Smooth muscle cell (in vitro differentiated cells): Measurements from ENCODE around the gene CROCC. TPM values are rescaled to one million over a fixed set of nuclear protein-coding genes. Genes with fewer than 3 reads are reported as not detected.

ENCODE experiments used
- DNase-seq: peaks from one replicate; lab custom pipeline; 2025; ENCODE audit not compliant: unreplicated experiment; lab: John Stamatoyannopoulos, UW
- H2AFZ ChIP-seq: fragments of 200-600 bp; sonication (generic); 2 replicates; pipeline ENCODE4 v1.6.0; 2016; ENCODE audit warnings: antibody characterized with exemption, low read depth, mild to moderate bottlenecking
- H3F3A ChIP-seq: fragments of 200-600 bp; sonication (generic); 2 replicates; pipeline ENCODE4 v1.6.0; 2017; ENCODE audit warnings: antibody characterized with exemption, low read depth
- H3K27ac ChIP-seq: fragments of 200-600 bp; sonication (generic); 2 replicates; pipeline ENCODE4 v1.5.1; 2016; ENCODE audit warnings: low read depth, mild to moderate bottlenecking
- H3K27me3 ChIP-seq: fragments of 200-600 bp; sonication (generic); 2 replicates; pipeline ENCODE4 v1.6.1; 2016; ENCODE audit warnings: low read depth, mild to moderate bottlenecking
- H3K36me3 ChIP-seq: fragments of 200-600 bp; sonication (generic); 2 replicates; pipeline ENCODE4 v1.5.1; 2016; ENCODE audit warnings: low read depth
- H3K4me1 ChIP-seq: fragments of 200-600 bp; sonication (generic); 2 replicates; pipeline ENCODE4 v1.5.1; 2016; ENCODE audit warnings: low read depth
- H3K4me2 ChIP-seq: fragments of 200-600 bp; sonication (generic); 2 replicates; pipeline ENCODE4 v1.6.0; 2016; ENCODE audit warnings: mild to moderate bottlenecking
- H3K4me3 ChIP-seq: fragments of 200-600 bp; sonication (generic); 2 replicates; pipeline ENCODE4 v1.5.1; 2016; ENCODE audit warnings: mild to moderate bottlenecking
- H3K79me2 ChIP-seq: fragments of 200-600 bp; sonication (generic); 2 replicates; pipeline ENCODE4 v1.6.0; 2016; ENCODE audit warnings: low read depth, mild to moderate bottlenecking
- H3K9ac ChIP-seq: fragments of 200-600 bp; sonication (generic); 2 replicates; pipeline ENCODE4 v1.6.0; 2016; ENCODE audit warnings: low read depth
- H3K9me3 ChIP-seq: fragments of 200-600 bp; sonication (generic); replicated peaks from 2 replicates; pipeline ENCODE4 v1.5.1; 2016; ENCODE audit warnings: low read depth
- H4K20me1 ChIP-seq: fragments of 200-600 bp; sonication (generic); 2 replicates; pipeline ENCODE4 v1.6.0; 2016; ENCODE audit warnings: low read depth
- WGBS: methylation state at CpG from one replicate; pipeline ENCODE4 v1.1.7; 2016; ENCODE audit warnings: low lambda C conversion rate; 5-methylcytosine and 5-hydroxymethylcytosine counted together
- polyA plus RNA-seq: library from polyadenylated mRNA; unstranded; fragments of >200 nt; fragmentation: Nextera tagmentation; extraction: Ambion mirVana; gene quantifications from 2 replicates; pipeline ENCODE4 v1.2.1, GENCODE V29; 2016
- total RNA-seq: library from RNA; depleted of rRNA; stranded (reverse); fragments of >200 nt; gene quantifications from 2 replicates; pipeline ENCODE4 v1.2.3, GENCODE V29; 2014
- TF ChIP-seq, protein P1 (sequence below): fragments of 200-600 bp; sonication (generic); IDR thresholded peaks from 2 replicates; pipeline ENCODE4 v1.5.1; 2017; ENCODE audit warnings: borderline replicate concordance, mild to moderate bottlenecking, antibody characterized with exemption; ENCODE audit not compliant: insufficient read depth, poor library complexity, severe bottlenecking

CROCC gene
- total and polyA plus RNA-seq, 2 experiments from 2014 or later = 19.7 to 24.0 TPM

DNA sequence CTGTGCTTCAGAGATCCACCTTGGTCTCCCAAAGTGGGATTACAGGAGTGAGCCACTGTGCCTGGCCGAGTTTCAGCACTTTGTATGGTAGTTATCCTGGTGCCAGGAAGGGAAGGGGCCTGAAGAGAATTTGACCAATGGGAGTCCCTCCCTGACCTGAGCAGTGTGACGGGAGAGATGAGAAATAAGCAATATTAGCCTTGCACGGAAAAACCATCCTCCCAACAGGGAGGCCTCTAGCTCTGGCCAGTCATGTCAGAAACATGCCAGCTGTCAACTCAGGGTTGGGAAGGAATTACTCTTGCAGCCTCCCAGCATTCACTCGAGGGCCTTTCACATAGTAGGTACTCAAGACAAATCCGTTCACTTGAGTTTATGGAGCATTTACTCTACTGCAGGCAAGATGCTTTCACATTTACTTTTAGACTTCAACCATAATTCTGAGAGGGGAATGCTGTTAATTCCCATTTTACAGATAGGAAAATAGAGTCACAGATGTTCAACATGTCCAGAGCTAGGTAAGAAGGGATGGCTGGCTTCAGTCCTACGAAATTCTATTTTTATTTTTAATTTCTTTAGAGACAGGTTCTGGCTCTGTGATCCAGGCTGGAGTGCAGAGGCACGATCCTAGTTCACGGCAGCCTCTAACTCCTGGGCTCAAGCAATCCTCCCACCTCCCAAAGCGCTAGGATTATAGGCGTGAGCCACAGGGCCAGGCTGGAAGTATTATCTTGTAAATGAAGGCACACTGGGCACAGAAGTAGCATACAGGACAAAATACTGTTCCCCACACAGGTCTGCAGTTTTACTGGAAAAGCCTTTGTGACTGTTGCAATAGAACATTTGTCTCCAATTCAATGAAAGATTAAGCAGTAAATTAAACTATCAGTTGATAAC lies 93.2 kb downstream of the CROCC start:
- no peaks in the 10 kb centered on the region for H3K9me3 ChIP-seq
- H3K79me2 ChIP-seq = no peaks in the 10 kb centered on the region
- no peaks in the 10 kb centered on the region for H3K36me3 ChIP-seq
- TF ChIP-seq, protein P1, sequence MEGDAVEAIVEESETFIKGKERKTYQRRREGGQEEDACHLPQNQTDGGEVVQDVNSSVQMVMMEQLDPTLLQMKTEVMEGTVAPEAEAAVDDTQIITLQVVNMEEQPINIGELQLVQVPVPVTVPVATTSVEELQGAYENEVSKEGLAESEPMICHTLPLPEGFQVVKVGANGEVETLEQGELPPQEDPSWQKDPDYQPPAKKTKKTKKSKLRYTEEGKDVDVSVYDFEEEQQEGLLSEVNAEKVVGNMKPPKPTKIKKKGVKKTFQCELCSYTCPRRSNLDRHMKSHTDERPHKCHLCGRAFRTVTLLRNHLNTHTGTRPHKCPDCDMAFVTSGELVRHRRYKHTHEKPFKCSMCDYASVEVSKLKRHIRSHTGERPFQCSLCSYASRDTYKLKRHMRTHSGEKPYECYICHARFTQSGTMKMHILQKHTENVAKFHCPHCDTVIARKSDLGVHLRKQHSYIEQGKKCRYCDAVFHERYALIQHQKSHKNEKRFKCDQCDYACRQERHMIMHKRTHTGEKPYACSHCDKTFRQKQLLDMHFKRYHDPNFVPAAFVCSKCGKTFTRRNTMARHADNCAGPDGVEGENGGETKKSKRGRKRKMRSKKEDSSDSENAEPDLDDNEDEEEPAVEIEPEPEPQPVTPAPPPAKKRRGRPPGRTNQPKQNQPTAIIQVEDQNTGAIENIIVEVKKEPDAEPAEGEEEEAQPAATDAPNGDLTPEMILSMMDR = no peak
- DNase-seq = no peak
- H3K9ac ChIP-seq = no peak overlapping the region
- peaks cover 18% of the 10 kb centered on the region for H3F3A ChIP-seq
- H3K4me1 ChIP-seq = peaks cover 3% of the 10 kb centered on the region
- H3K27ac ChIP-seq = no peak overlapping the region
- no peaks in the 10 kb centered on the region for H3K27me3 ChIP-seq
- 61% methylated on average over 10 of the region's 10 CpGs for WGBS
- H2AFZ ChIP-seq = no peak overlapping the region
- H3K4me2 ChIP-seq = no peak overlapping the region
- H4K20me1 ChIP-seq = peaks cover 9% of the 10 kb centered on the region
- H3K4me3 ChIP-seq = no peak overlapping the region

DNA sequence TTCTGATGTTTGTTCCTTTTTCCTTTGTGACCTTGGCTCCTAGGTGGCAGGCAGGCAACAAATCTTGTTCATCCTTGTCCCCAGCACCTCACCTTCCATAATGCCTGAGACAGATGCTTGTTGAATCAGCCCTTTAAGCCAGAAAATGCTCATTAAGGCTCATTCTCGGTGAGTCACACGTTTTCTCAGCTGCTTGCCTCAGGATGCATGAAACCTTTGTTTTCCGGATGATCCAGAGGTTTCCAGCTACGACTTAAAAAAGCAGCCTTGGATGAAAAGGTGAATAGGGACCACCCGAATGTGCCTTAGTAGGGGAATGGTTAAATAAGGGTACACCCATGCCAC lies 94.6 kb downstream of the CROCC start:
- H3K9ac ChIP-seq = no peak overlapping the region
- H3K4me2 ChIP-seq = no peak overlapping the region
- peak overlapping the region; percentile 69 for H3K27ac ChIP-seq

DNA sequence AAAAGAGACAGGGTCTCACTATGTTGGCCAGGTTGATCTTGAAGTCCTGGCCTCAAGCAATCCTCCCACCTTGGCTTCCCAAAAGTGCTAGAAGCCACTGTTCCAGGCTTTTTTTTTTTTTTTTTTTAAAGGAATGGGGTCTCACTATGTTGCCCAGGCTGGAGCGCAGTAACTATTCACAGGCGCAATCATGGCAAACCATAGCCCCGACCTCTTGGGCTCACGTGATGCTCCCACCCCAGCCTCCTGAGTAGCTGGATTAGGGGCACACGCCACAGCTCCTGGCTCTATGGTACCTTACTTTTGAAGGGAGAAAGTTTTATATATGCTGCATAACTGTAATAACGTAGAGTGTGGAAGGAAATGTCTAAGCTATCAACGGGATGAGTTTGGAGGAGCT lies 95.7 kb downstream of the CROCC start:
- TF ChIP-seq, protein P1 = no peak
- Histone ChIP-seq H3K27ac (no peak overlapping the region), H3K4me2 (no peak overlapping the region), H2AFZ (no peak overlapping the region), H4K20me1 (no peaks in the 10 kb centered on the region), H3K4me3 (no peak overlapping the region), H3F3A (peaks cover 18% of the 10 kb centered on the region), H3K27me3 (no peaks in the 10 kb centered on the region), H3K9ac (no peak overlapping the region), H3K4me1 (no peaks in the 10 kb centered on the region), H3K79me2 (no peaks in the 10 kb centered on the region), H3K36me3 (no peaks in the 10 kb centered on the region), H3K9me3 (no peaks in the 10 kb centered on the region)
- 97% methylated on average over 7 of the region's 7 CpGs for WGBS
- DNase-seq = no peak

More for the DNA sequence above, 94.6 kb downstream of the CROCC start:
- Histone ChIP-seq H3K9me3 (no peaks in the 10 kb centered on the region), H4K20me1 (no peaks in the 10 kb centered on the region), H2AFZ (no peak overlapping the region), H3F3A (peaks cover 18% of the 10 kb centered on the region), H3K4me1 (peaks cover 3% of the 10 kb centered on the region), H3K27me3 (no peaks in the 10 kb centered on the region), H3K4me3 (no peak overlapping the region), H3K79me2 (no peaks in the 10 kb centered on the region), H3K36me3 (no peaks in the 10 kb centered on the region)
- no peak for DNase-seq
- TF ChIP-seq, protein P1 = no peak
- WGBS = 17% methylated on average over 5 of the region's 5 CpGs

DNA sequence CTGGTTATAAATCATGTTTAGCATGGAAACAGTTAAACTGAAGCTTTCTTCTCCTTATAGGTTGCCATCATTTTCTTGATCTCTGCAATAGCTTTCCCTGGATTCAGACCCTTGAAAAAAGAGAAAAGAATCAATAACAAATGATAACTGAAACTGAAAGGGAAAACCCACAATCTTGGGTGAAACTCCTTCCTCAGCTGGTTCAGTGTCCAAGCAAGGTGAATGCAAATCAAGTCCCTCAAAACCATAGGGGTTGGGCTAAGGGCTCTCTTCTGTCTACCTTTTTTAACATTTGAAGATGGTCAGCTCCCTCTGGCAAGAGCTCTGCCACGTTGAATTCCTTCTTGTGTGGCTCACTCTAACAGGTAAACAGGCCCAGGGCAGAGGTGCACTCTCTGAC lies 97.1 kb downstream of the CROCC start:
- Histone ChIP-seq H3K27ac (no peak overlapping the region), H3F3A (peaks cover 18% of the 10 kb centered on the region), H3K27me3 (no peaks in the 10 kb centered on the region), H3K4me2 (no peak overlapping the region), H2AFZ (no peak overlapping the region), H3K4me1 (no peaks in the 10 kb centered on the region), H3K9ac (no peak overlapping the region), H3K36me3 (peaks cover 5% of the 10 kb centered on the region), H3K4me3 (no peak overlapping the region), H3K79me2 (no peaks in the 10 kb centered on the region), H4K20me1 (no peaks in the 10 kb centered on the region), H3K9me3 (no peaks in the 10 kb centered on the region)
- DNase-seq = no peak
- 83% methylated on average over 1 of the region's 1 CpG for WGBS
- TF ChIP-seq, protein P1 = no peak
